ENCODE measurements around the gene FHAD1.

GRCh38 chr1:15255582-15256149 lies 8.6 kb downstream of the FHAD1 start:
- TF ChIP-seq CTCF (IDR thresholded peaks at IDR 0.05) (no peak), POLR2A (IDR thresholded peaks at IDR 0.05) (no peak)

Data from upper lobe of left lung (tissue), 4 donors.